ENCODE results near the gene AJAP1.

- TF ChIP-seq EZH2 (optimal IDR thresholded peaks at IDR 0.05; ENCODE audit: low read depth, low read length), result no peak
- TF ChIP-seq, protein P1, sequence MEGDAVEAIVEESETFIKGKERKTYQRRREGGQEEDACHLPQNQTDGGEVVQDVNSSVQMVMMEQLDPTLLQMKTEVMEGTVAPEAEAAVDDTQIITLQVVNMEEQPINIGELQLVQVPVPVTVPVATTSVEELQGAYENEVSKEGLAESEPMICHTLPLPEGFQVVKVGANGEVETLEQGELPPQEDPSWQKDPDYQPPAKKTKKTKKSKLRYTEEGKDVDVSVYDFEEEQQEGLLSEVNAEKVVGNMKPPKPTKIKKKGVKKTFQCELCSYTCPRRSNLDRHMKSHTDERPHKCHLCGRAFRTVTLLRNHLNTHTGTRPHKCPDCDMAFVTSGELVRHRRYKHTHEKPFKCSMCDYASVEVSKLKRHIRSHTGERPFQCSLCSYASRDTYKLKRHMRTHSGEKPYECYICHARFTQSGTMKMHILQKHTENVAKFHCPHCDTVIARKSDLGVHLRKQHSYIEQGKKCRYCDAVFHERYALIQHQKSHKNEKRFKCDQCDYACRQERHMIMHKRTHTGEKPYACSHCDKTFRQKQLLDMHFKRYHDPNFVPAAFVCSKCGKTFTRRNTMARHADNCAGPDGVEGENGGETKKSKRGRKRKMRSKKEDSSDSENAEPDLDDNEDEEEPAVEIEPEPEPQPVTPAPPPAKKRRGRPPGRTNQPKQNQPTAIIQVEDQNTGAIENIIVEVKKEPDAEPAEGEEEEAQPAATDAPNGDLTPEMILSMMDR (IDR thresholded peaks at IDR 0.05; ENCODE audit: low read length), result no peak
- TF ChIP-seq EZH2phosphoT487 (IDR thresholded peaks at IDR 0.05; ENCODE audit: low read length), result no peak
Measured at GRCh38 chr1:4802024-4802423, 147.6 kb downstream of the AJAP1 start.

Measured in MM.1S (cell line).